Cardiac muscle cell (in vitro differentiated cells and primary cell): ENCODE results near the gene PIK3C2G. TPM values are rescaled to one million over a fixed set of nuclear protein-coding genes. Genes with fewer than 3 reads are reported as not detected.
A peak's percentile ranks its signal among the peaks of the same experiment; 100 is the strongest.

ENCODE experiments used
- DNase-seq, 2 donors: peaks; one replicate each; pipeline versions ENCODE4 v3.0.0 to v3.0.0-alpha.2; 2010 to 2017; ENCODE audit warnings: low read depth in 1 of 2, low spot score in 1 of 2
- H3K27ac ChIP-seq: fragments of 200-600 bp; sonication (generic); 2 replicates; pipeline ENCODE4 v1.5.1; 2016
- H3K27me3 ChIP-seq: fragments of 200-600 bp; sonication (generic); 2 replicates; pipeline ENCODE4 v1.6.0; 2016; ENCODE audit warnings: control low read depth
- H3K36me3 ChIP-seq: fragments of 200-600 bp; sonication (generic); 2 replicates; pipeline ENCODE4 v1.5.1; 2016; ENCODE audit warnings: control low read depth
- H3K4me1 ChIP-seq: fragments of 200-600 bp; sonication (generic); 2 replicates; pipeline ENCODE4 v1.8.1; 2017; ENCODE audit warnings: low read depth, mild to moderate bottlenecking, mixed run types
- H3K4me3 ChIP-seq: fragments of 200-600 bp; sonication (generic); 2 replicates; pipeline ENCODE4 v1.5.1; 2016; ENCODE audit warnings: mild to moderate bottlenecking
- H3K9me3 ChIP-seq: fragments of 200-600 bp; sonication (generic); 2 replicates; pipeline ENCODE4 v1.5.1; 2017; ENCODE audit warnings: low read depth, mild to moderate bottlenecking, control low read depth
- CTCF ChIP-seq: IDR thresholded peaks from 2 replicates; pipeline ENCODE4 v1.5.1; 2012; ENCODE audit warnings: low read depth, mild to moderate bottlenecking, low read length
- polyA plus RNA-seq: library from polyadenylated mRNA; unstranded; fragments of >200 nt; fragmentation: Nextera tagmentation; extraction: Ambion mirVana; gene quantifications from 2 replicates; pipeline ENCODE4 v1.2.1, GENCODE V29; 2016
- total RNA-seq: library from RNA; depleted of rRNA; stranded (reverse); fragments of >200 nt; gene quantifications from 2 replicates; pipeline ENCODE4 v1.2.3, GENCODE V29; 2016

PIK3C2G gene
- total and polyA plus RNA-seq, 2 experiments from 2014 or later: not detected

GRCh38 chr12:18375131-18375530, 113.8 kb downstream of the PIK3C2G start:
- no peaks in the 10 kb centered on the region for H3K9me3 ChIP-seq
- no peak for TF ChIP-seq CTCF
- H3K27me3 ChIP-seq: no peaks in the 10 kb centered on the region
- H3K4me1 ChIP-seq: no peaks in the 10 kb centered on the region
- H3K4me3 ChIP-seq: no peak overlapping the region
- H3K27ac ChIP-seq: no peak overlapping the region
- DNase-seq: no peak
- H3K36me3 ChIP-seq: no peaks in the 10 kb centered on the region

- DNase-seq: no peak
- Histone ChIP-seq H3K27me3 (no peaks in the 10 kb centered on the region), H3K27ac (no peak overlapping the region), H3K4me3 (no peak overlapping the region), H3K9me3 (no peaks in the 10 kb centered on the region), H3K4me1 (no peaks in the 10 kb centered on the region), H3K36me3 (no peaks in the 10 kb centered on the region)
- no peak for TF ChIP-seq CTCF
These were observed 114.3 kb downstream of the PIK3C2G start for GRCh38 chr12:18375583-18375982.

GRCh38 chr12:18382236-18382885, 121.0 kb downstream of the PIK3C2G start:
- TF ChIP-seq CTCF: no peak
- no peaks in the 10 kb centered on the region for H3K9me3 ChIP-seq
- no peak overlapping the region for H3K4me3 ChIP-seq
- H3K27ac ChIP-seq: no peak overlapping the region
- peak in 1 of 2 donors; percentile 77 for DNase-seq
- no peaks in the 10 kb centered on the region for H3K36me3 ChIP-seq
- H3K4me1 ChIP-seq: peaks cover 28% of the 10 kb centered on the region
- H3K27me3 ChIP-seq: no peaks in the 10 kb centered on the region

- Histone ChIP-seq H3K27ac (peak overlapping the region; percentile 8), H3K36me3 (no peaks in the 10 kb centered on the region), H3K27me3 (no peaks in the 10 kb centered on the region), H3K4me1 (peaks cover 28% of the 10 kb centered on the region), H3K4me3 (no peak overlapping the region), H3K9me3 (no peaks in the 10 kb centered on the region)
- peak; percentile 49 to 93 for DNase-seq
- TF ChIP-seq CTCF: no peak
These were observed 121.9 kb downstream of the PIK3C2G start for GRCh38 chr12:18383203-18383602.

- H3K27me3 ChIP-seq: no peaks in the 10 kb centered on the region
- no peaks in the 10 kb centered on the region for H3K9me3 ChIP-seq
- no peaks in the 10 kb centered on the region for H3K36me3 ChIP-seq
- H3K4me3 ChIP-seq: no peak overlapping the region
- no peak for TF ChIP-seq CTCF
- peak in 1 of 2 donors; percentile 67 for DNase-seq
- H3K27ac ChIP-seq: no peak overlapping the region
- H3K4me1 ChIP-seq: peaks cover 22% of the 10 kb centered on the region
These were observed 126.4 kb downstream of the PIK3C2G start for GRCh38 chr12:18387706-18388105.
